Parathyroid adenoma (tissue), 2 donors: ENCODE data around the gene SIX3.

Source experiments
- H2AFZ ChIP-seq: fragments of 300-600 bp; sonication (generic); one replicate; pipeline ENCODE4 v1.7.0; 2017; ENCODE audit warnings: antibody characterized with exemption, mild to moderate bottlenecking
- H3K27ac ChIP-seq: fragments of 300-600 bp; sonication (generic); one replicate; pipeline ENCODE4 v1.7.0; 2017
- H3K27me3 ChIP-seq: fragments of 300-600 bp; sonication (generic); one replicate; pipeline ENCODE4 v1.7.0; 2017; ENCODE audit warnings: low read length; ENCODE audit not compliant: control insufficient read depth, insufficient read depth
- H3K36me3 ChIP-seq: fragments of 300-600 bp; sonication (generic); one replicate; pipeline ENCODE4 v1.7.0; 2017; ENCODE audit warnings: low read length; ENCODE audit not compliant: control insufficient read depth, insufficient read depth
- H3K4me1 ChIP-seq: fragments of 300-600 bp; sonication (generic); one replicate; pipeline ENCODE4 v1.7.0; 2017; ENCODE audit warnings: control low read depth
- H3K4me2 ChIP-seq: fragments of 300-600 bp; sonication (generic); one replicate; pipeline ENCODE4 v1.7.0; 2017; ENCODE audit warnings: low read length
- H3K4me3 ChIP-seq: fragments of 300-600 bp; sonication (generic); one replicate; pipeline ENCODE4 v1.7.0; 2017; ENCODE audit warnings: low read depth, low read length
- H3K79me2 ChIP-seq: fragments of 300-600 bp; sonication (generic); one replicate; pipeline ENCODE4 v1.7.0; 2017; ENCODE audit warnings: control low read depth
- H3K9ac ChIP-seq: fragments of 300-600 bp; sonication (generic); one replicate; pipeline ENCODE4 v1.7.0; 2017; ENCODE audit warnings: mild to moderate bottlenecking
- H3K9me3 ChIP-seq: fragments of 300-600 bp; sonication (generic); one replicate; pipeline ENCODE4 v1.7.0; 2017; ENCODE audit warnings: low read length; ENCODE audit not compliant: control insufficient read depth
- TF ChIP-seq, protein P1 (sequence below): fragments of 300-600 bp; sonication (generic); IDR thresholded peaks from one replicate; pipeline ENCODE4 v1.7.0; 2017; ENCODE audit warnings: antibody characterized with exemption, mild to moderate bottlenecking
- donor health status: primary hyperparathyroidism.

The SIX3 gene

GRCh38 chr2:44916291-44916690 is 25.2 kb upstream of the SIX3 start:
- Histone ChIP-seq H2AFZ (no peak overlapping the region), H3K4me3 (no peak overlapping the region), H3K36me3 (no peaks in the 10 kb centered on the region), H3K9ac (no peak overlapping the region), H3K79me2 (no peaks in the 10 kb centered on the region), H3K27me3 (no peaks in the 10 kb centered on the region), H3K27ac (no peak overlapping the region), H3K9me3 (no peaks in the 10 kb centered on the region), H3K4me2 (no peak overlapping the region), H3K4me1 (no peaks in the 10 kb centered on the region)
- TF ChIP-seq, protein P1, sequence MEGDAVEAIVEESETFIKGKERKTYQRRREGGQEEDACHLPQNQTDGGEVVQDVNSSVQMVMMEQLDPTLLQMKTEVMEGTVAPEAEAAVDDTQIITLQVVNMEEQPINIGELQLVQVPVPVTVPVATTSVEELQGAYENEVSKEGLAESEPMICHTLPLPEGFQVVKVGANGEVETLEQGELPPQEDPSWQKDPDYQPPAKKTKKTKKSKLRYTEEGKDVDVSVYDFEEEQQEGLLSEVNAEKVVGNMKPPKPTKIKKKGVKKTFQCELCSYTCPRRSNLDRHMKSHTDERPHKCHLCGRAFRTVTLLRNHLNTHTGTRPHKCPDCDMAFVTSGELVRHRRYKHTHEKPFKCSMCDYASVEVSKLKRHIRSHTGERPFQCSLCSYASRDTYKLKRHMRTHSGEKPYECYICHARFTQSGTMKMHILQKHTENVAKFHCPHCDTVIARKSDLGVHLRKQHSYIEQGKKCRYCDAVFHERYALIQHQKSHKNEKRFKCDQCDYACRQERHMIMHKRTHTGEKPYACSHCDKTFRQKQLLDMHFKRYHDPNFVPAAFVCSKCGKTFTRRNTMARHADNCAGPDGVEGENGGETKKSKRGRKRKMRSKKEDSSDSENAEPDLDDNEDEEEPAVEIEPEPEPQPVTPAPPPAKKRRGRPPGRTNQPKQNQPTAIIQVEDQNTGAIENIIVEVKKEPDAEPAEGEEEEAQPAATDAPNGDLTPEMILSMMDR: no peak

DNA sequence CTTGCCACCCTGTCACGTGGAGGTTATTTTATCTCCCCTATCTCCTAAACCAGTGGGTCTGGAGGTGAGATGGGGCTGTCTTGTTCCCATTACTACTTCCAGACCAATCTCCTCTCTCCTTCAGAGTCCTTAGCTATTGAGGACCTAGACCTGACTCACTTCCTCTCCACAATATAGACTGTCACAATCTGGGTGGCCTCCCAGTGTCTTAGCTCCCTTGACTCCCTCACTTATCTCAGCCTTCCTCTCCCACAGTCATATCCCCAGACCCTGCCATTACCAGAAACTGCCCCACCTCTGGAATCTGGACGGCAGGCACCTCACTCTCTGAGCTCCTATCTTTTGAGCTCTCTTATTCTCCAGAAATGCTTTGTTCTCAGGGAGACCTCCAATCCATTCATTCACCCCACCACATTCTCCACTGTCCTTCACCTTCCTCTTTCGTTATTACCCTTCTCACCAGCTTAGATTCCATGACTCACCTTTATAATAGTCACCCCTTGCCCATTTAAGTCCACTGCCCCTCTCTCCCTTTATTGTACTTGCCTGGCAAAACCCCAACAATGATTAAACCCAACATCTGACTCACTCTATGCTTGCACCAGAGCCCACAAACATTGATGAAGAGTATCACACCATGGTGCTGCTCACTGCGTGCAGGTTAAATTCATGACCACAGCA is 23.3 kb upstream of the SIX3 start:
- Histone ChIP-seq H2AFZ (no peak overlapping the region), H3K4me1 (no peaks in the 10 kb centered on the region), H3K79me2 (no peaks in the 10 kb centered on the region), H3K9me3 (no peaks in the 10 kb centered on the region), H3K27ac (no peak overlapping the region), H3K36me3 (no peaks in the 10 kb centered on the region), H3K27me3 (no peaks in the 10 kb centered on the region), H3K4me2 (no peak overlapping the region), H3K9ac (no peak overlapping the region), H3K4me3 (no peak overlapping the region)
- TF ChIP-seq, protein P1: no peak

DNA sequence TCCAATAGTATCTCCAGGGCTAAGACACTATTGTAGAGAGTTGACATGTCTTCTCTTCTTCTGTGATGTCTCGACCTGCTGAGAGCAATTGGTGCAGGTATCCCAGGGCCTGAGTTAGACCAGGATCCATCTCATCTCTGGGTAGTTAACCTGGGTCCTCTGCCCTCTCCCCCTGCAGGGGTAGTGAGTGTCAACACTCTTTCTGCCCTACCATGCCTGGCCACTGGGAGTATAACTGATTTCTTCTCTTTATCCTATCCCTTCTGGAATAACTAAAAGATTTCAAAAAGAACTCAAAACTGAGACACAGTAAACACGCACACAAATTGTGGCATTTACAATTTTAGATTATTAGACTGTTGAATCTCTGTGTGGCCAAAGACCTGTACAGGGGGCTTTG is 20.8 kb upstream of the SIX3 start:
- no peaks in the 10 kb centered on the region for H3K27me3 ChIP-seq

DNA sequence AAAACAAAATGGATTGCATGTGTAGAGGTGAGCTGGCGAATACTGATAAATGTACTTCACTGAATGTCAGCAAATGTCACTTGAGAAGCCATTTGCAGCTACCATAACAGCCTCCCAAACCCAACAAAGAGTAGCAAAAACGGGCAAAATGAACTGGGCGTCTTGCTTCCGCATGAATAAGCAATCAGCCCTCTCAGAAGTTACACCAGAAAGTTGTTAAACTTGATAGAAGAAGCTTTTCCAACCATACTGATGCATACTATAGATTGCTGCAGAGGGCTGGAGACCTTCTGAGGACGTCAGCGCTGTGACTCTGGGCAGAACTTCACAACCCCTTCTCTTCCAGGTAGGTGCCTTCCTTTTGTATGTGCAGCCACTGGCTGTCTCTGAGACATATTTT is 18.7 kb upstream of the SIX3 start:
- Histone ChIP-seq H3K9me3 (no peaks in the 10 kb centered on the region), H3K27me3 (peaks cover 5% of the 10 kb centered on the region), H3K36me3 (no peaks in the 10 kb centered on the region), H3K79me2 (no peaks in the 10 kb centered on the region), H3K27ac (no peak overlapping the region), H3K4me3 (no peak overlapping the region), H3K4me2 (no peak overlapping the region), H3K9ac (no peak overlapping the region), H2AFZ (no peak overlapping the region), H3K4me1 (no peaks in the 10 kb centered on the region)
- TF ChIP-seq, protein P1: no peak

More for the DNA sequence above, 20.8 kb upstream of the SIX3 start:
- Histone ChIP-seq H3K79me2 (no peaks in the 10 kb centered on the region), H2AFZ (no peak overlapping the region), H3K9ac (no peak overlapping the region), H3K36me3 (no peaks in the 10 kb centered on the region), H3K4me3 (no peak overlapping the region), H3K27ac (no peak overlapping the region), H3K9me3 (no peaks in the 10 kb centered on the region), H3K4me1 (no peaks in the 10 kb centered on the region), H3K4me2 (no peak overlapping the region)
- TF ChIP-seq, protein P1: no peak

DNA sequence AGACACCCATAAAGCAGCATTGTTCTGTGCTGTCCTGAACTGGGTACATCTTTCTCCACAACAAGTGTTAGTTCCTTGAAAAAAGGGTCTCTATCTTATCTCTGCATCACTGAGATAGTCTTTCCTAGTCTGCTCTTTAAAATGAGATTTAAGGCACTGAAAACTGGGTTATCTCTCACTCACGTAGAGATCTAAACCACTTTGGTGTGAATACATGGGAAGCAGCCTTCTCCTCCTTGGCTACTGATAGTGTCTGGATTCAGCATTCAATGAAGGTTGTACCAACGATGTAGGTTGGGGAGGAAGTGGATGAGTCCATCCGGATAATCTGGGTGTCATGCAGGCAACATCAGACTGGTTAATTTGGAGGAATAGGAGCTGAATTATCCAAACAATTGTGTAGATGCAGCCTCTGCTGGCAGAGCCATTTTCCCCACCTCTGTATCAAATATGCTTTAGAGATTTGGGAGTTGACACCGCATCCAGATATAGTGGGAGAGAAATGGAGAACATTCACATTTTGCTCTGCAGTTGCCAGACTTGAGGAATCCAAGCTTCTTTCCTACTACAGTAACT is 15.9 kb upstream of the SIX3 start:
- Histone ChIP-seq H3K79me2 (no peaks in the 10 kb centered on the region), H3K27ac (no peak overlapping the region), H3K27me3 (peaks cover 9% of the 10 kb centered on the region)

More for the DNA sequence above, 15.9 kb upstream of the SIX3 start:
- H3K9ac ChIP-seq: no peak overlapping the region
- no peak overlapping the region for H2AFZ ChIP-seq
- H3K4me3 ChIP-seq: no peak overlapping the region
- H3K9me3 ChIP-seq: no peaks in the 10 kb centered on the region
- H3K36me3 ChIP-seq: no peaks in the 10 kb centered on the region
- TF ChIP-seq, protein P1: no peak
- H3K4me1 ChIP-seq: no peaks in the 10 kb centered on the region
- H3K4me2 ChIP-seq: no peak overlapping the region
